H1 (cell line): Measurements from ENCODE around the gene RPP14. TPM values are rescaled to one million over a fixed set of nuclear protein-coding genes. Genes with fewer than 3 reads are reported as not detected.

Experiments used
- CTCF ChIA-PET: fragments of 300-600 bp; sonication (Branson Sonifier 250); formaldehyde crosslinking; loops from one replicate; lab custom pipeline; 2021; ENCODE audit not compliant: partially characterized antibody; lab: Charles Lee
- POLR2A ChIA-PET: fragments of 300-600 bp; sonication (Branson Sonifier 250); formaldehyde crosslinking; loops from one replicate; lab custom pipeline; 2021; ENCODE audit warnings: inconsistent platforms; ENCODE audit not compliant: partially characterized antibody; lab: Charles Lee
- DNase-seq, 2 experiments: peaks; one replicate each; pipeline versions ENCODE4 v3.0.0 to v3.0.0-alpha.2; 2010 to 2022; ENCODE audit warnings: low spot score in 2 of 2, low read depth in 1 of 2, mixed read lengths in 1 of 2
- FAIRE-seq: peaks from 2 replicates; lab custom pipeline; 2011; peaks lifted over from hg19 to GRCh38; lab: Jason Lieb, UNC
- H2AFZ ChIP-seq: 2 replicates; pipeline ENCODE4 v1.8.1; 2012; ENCODE audit warnings: low read length, inconsistent platforms
- H2AK5ac ChIP-seq: 2 replicates; pipeline ENCODE4 v1.6.1; 2013; ENCODE audit warnings: low read depth, low read length
- H2BK120ac ChIP-seq: replicated peaks from 2 replicates; pipeline ENCODE3; 2013; ENCODE audit warnings: low read depth, low read length, inconsistent platforms
- H2BK12ac ChIP-seq: 2 replicates; pipeline ENCODE4 v1.6.1; 2013; ENCODE audit warnings: low read depth, low read length
- H2BK15ac ChIP-seq: 2 replicates; pipeline ENCODE4 v1.6.1; 2013; ENCODE audit warnings: low read length
- H2BK20ac ChIP-seq: 2 replicates; pipeline ENCODE4 v1.6.1; 2013; ENCODE audit warnings: low read length
- H2BK5ac ChIP-seq: 2 replicates; pipeline ENCODE4 v1.6.1; 2013; ENCODE audit warnings: low read depth, low read length
- H3K14ac ChIP-seq: 2 replicates; pipeline ENCODE4 v1.6.1; 2013; ENCODE audit warnings: inconsistent platforms; ENCODE audit not compliant: insufficient read length
- H3K18ac ChIP-seq: 2 replicates; pipeline ENCODE4 v1.6.1; 2013; ENCODE audit warnings: low read length; ENCODE audit errors: extremely low read depth
- H3K23ac ChIP-seq: 2 replicates; pipeline ENCODE4 v1.6.1; 2013; ENCODE audit warnings: inconsistent platforms; ENCODE audit not compliant: insufficient read length
- H3K23me2 ChIP-seq: 2 replicates; pipeline ENCODE4 v1.6.1; 2013; ENCODE audit warnings: low read depth, low read length
- H3K27ac ChIP-seq: 2 replicates; pipeline ENCODE4 v1.6.1; 2011; ENCODE audit warnings: low read depth, low read length, inconsistent platforms
- H3K27me3 ChIP-seq, 4 experiments: replicated peaks in 1 of 4; 1 replicate in 1 of 4; 2 replicates in 3 of 4; pipeline versions ENCODE4 v1.6.1 to v1.8.1; 2011 to 2013; ENCODE audit warnings: low read length in 3 of 4, mild to moderate bottlenecking in 3 of 4, inconsistent platforms in 2 of 4, mixed read lengths in 2 of 4, moderate library complexity in 1 of 4; ENCODE audit not compliant: control insufficient read depth in 3 of 4, insufficient read depth in 3 of 4; ENCODE audit errors: extremely low read depth in 1 of 4
- H3K36me3 ChIP-seq, 4 experiments: 2 replicates each; pipeline versions ENCODE4 v1.6.1 to v1.8.1; 2011 to 2013; ENCODE audit warnings: mild to moderate bottlenecking in 4 of 4, low read length in 3 of 4, moderate library complexity in 2 of 4, control low read depth in 1 of 4, inconsistent platforms in 1 of 4; ENCODE audit not compliant: insufficient read depth in 4 of 4, control insufficient read depth in 2 of 4
- H3K4ac ChIP-seq: replicated peaks from 2 replicates; pipeline ENCODE3; 2013; ENCODE audit warnings: low read length, low read depth, mixed read lengths, inconsistent platforms; ENCODE audit not compliant: insufficient read length
- H3K4me1 ChIP-seq, 4 experiments: replicated peaks in 1 of 4; 1 replicate in 1 of 4; 2 replicates in 3 of 4; pipeline versions ENCODE4 v1.6.1 to v1.8.1; 2011 to 2013; ENCODE audit warnings: low read length in 3 of 4, inconsistent platforms in 2 of 4, mixed read lengths in 1 of 4; ENCODE audit not compliant: insufficient read depth in 4 of 4, control insufficient read depth in 3 of 4
- H3K4me2 ChIP-seq, 2 experiments: 2 replicates each; pipeline versions ENCODE4 v1.6.1 to v1.8.1; 2011 to 2013; ENCODE audit warnings: low read depth in 2 of 2, low read length in 2 of 2, control low read depth in 1 of 2, inconsistent platforms in 1 of 2, mild to moderate bottlenecking in 1 of 2; ENCODE audit not compliant: insufficient read depth in 1 of 2
- H3K4me3 ChIP-seq, 4 experiments: fragments of 200-600, 300-600 bp in 1 of 4; sonication (generic), shearing (Covaris generic), sonication (Bioruptor Twin) in 1 of 4; 2 replicates each; pipeline versions ENCODE4 v1.5.1 to v1.8.1; 2011 to 2016; ENCODE audit warnings: low read length in 4 of 4, low read depth in 3 of 4, control low read depth in 2 of 4, inconsistent platforms in 2 of 4, mild to moderate bottlenecking in 2 of 4, mixed read lengths in 1 of 4, moderate library complexity in 1 of 4; ENCODE audit not compliant: insufficient read depth in 2 of 4; ENCODE audit errors: extremely low read depth in 1 of 4
- H3K56ac ChIP-seq: replicated peaks from 2 replicates; pipeline ENCODE3; 2013; ENCODE audit warnings: low read depth, mild to moderate bottlenecking, mixed read lengths, low read length, inconsistent platforms; ENCODE audit not compliant: insufficient read length
- H3K79me1 ChIP-seq: 2 replicates; pipeline ENCODE4 v1.6.1; 2013; ENCODE audit warnings: low read depth, low read length, control low read depth
- H3K79me2 ChIP-seq, 2 experiments: 2 replicates each; pipeline versions ENCODE4 v1.6.1 to v1.8.1; 2012 to 2013; ENCODE audit warnings: low read length in 2 of 2, mild to moderate bottlenecking in 2 of 2, inconsistent platforms in 1 of 2; ENCODE audit not compliant: insufficient read depth in 2 of 2, control insufficient read depth in 1 of 2
- H3K9ac ChIP-seq, 4 experiments: replicated peaks in 1 of 4; 1 replicate in 1 of 4; 2 replicates in 3 of 4; pipeline versions ENCODE4 v1.6.1 to v1.8.1; 2011 to 2013; ENCODE audit warnings: low read depth in 3 of 4, low read length in 3 of 4, control low read depth in 2 of 4, mild to moderate bottlenecking in 2 of 4, moderate library complexity in 2 of 4, inconsistent platforms in 1 of 4; ENCODE audit errors: extremely low read depth in 1 of 4
- H3K9me3 ChIP-seq, 2 experiments: 2 replicates each; pipeline versions ENCODE4 v1.6.1 to v1.8.1; 2012 to 2013; ENCODE audit warnings: mild to moderate bottlenecking in 2 of 2, moderate library complexity in 2 of 2, control low read depth in 1 of 2, inconsistent platforms in 1 of 2, low read depth in 1 of 2, low read length in 1 of 2, mixed read lengths in 1 of 2; ENCODE audit not compliant: insufficient read depth in 2 of 2
- H4K20me1 ChIP-seq, 2 experiments: replicated peaks in 1 of 2; 2 replicates each; pipeline versions ENCODE3 to v1.8.1; 2011 to 2013; ENCODE audit warnings: inconsistent platforms in 2 of 2, low read length in 2 of 2, mild to moderate bottlenecking in 1 of 2; ENCODE audit not compliant: insufficient read depth in 2 of 2, control insufficient read depth in 1 of 2
- H4K5ac ChIP-seq: 2 replicates; pipeline ENCODE4 v1.6.1; 2013; ENCODE audit warnings: low read length, low read depth, mixed read lengths, inconsistent platforms; ENCODE audit not compliant: insufficient read length
- H4K8ac ChIP-seq: 2 replicates; pipeline ENCODE4 v1.8.0; 2013; ENCODE audit warnings: mild to moderate bottlenecking, moderate library complexity, low read length, inconsistent platforms; ENCODE audit not compliant: insufficient read depth; ENCODE audit errors: extremely low read depth
- H4K91ac ChIP-seq: replicated peaks from 2 replicates; pipeline ENCODE3; 2013; ENCODE audit warnings: low read length, mixed read lengths, inconsistent platforms; ENCODE audit not compliant: insufficient read length
- ATF2 ChIP-seq: IDR thresholded peaks from 2 replicates; pipeline ENCODE4 v1.6.1; 2012; ENCODE audit warnings: low read length, inconsistent platforms
- BACH1 ChIP-seq: IDR thresholded peaks from 2 replicates; pipeline ENCODE4 v1.6.1; 2012; ENCODE audit warnings: low read length, improper control_type of control experiment
- CHD2 ChIP-seq: IDR thresholded peaks from 2 replicates; pipeline ENCODE4 v1.6.1; 2012; ENCODE audit warnings: low read length, improper control_type of control experiment
- HDAC6 ChIP-seq: IDR thresholded peaks from one replicate; pipeline ENCODE4 v1.7.1; 2012; ENCODE audit warnings: low read depth, mild to moderate bottlenecking, inconsistent platforms, low read length, moderate library complexity
- SIRT6 ChIP-seq: IDR thresholded peaks from one replicate; pipeline ENCODE4 v1.7.1; 2012; ENCODE audit warnings: low read length, inconsistent platforms
- YY1 ChIP-seq: IDR thresholded peaks from 2 replicates; pipeline ENCODE4 v1.6.1; 2011; ENCODE audit warnings: low read depth, mild to moderate bottlenecking, low read length
- WGBS, 2 experiments: shearing (Covaris generic) in 1 of 2; methylation state at CpG; one replicate each; pipeline versions ENCODE4 v1.1.6 to v1.1.7; 2013 to 2015; ENCODE audit warnings: low lambda C conversion rate in 2 of 2, mixed read lengths in 2 of 2, inconsistent platforms in 1 of 2, low coverage in 1 of 2, missing lambda C conversion rate in 1 of 2; ENCODE audit not compliant: insufficient replicate concordance in 2 of 2, insufficient coverage in 1 of 2, insufficient read length in 1 of 2; ENCODE audit errors: extremely low coverage in 1 of 2, missing lambda C conversion rate in 1 of 2; 5-methylcytosine and 5-hydroxymethylcytosine counted together
- polyA plus RNA-seq, 7 experiments: library from polyadenylated mRNA; depleted of rRNA in 3 of 7; stranded (reverse) in 5 of 7; unstranded in 2 of 7; fragments of >200 nt in 5 of 7; fragments of 200-250 nt in 2 of 7; gene quantifications; 1 replicate in 5 of 7; 2 replicates in 1 of 7; 4 replicates in 1 of 7; pipeline versions ENCODE4 v1.2.1 to v1.2.3, GENCODE V29; 2011 to 2013; ENCODE audit warnings: missing spikeins in 2 of 7, mixed read lengths in 2 of 7
- total RNA-seq: library from RNA; stranded (reverse); fragmentation: NEBNext Ultra II Directional; extraction: Animal tissue kit (Norgen Biotek cat#: 25700); gene quantifications from 2 replicates; pipeline ENCODE4 v1.2.1, GENCODE V29; 2021
- TF ChIP-seq, protein P1 (sequence below): IDR thresholded peaks from 2 replicates; pipeline ENCODE4 v1.6.1; 2011; ENCODE audit warnings: low read length, improper control_type of control experiment

RPP14 gene
- total and polyA plus RNA-seq, 2 of the 8 experiments (the other 6 are each of a cell fraction or from before 2014, with no cell fraction given), result 11.7 to 23.4 TPM

DNA sequence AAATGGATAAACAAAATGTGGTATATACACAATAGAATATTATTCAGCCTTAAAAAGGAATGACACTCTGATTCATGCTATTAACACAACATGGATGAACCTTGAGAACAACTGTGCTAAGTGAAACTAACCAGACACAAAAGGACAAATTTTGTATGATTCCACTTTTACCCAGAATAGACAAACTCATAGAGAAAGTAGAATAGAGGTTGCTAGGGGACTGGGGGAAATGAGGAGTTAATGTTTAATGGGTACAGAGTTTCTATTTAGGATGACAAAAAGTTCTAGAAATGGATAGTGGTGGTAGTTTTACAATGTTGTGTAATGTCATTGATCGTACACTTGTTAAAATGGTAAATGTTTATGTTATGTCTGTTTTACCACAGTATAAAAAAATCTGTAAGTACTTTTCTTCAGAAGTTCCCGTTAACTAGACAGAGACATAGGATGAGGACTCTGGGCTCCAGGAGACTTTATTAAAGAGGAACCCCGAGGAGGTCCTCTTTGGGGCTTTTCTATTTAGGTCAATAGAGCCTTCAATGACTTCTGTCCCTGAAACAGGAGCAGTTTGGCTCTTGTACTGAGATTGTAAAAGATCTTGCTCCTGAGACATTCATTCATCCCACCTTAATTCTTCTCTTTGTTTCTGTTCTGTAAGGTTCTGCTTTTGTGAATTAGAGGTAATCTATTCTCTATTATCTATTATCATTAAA lies 43.9 kb upstream of the RPP14 start:
- POLR2A ChIA-PET, result no interaction called here
- Histone ChIP-seq H4K91ac (no peak overlapping the region), H3K23me2 (no peaks in the 10 kb centered on the region), H3K79me1 (no peaks in the 10 kb centered on the region; the same call in 1 of the 2 replicates), H3K27ac (no peak overlapping the region), H2BK15ac (no peak overlapping the region), H3K27me3 (no peaks in the 10 kb centered on the region), H3K14ac (no peak overlapping the region), H4K5ac (no peak overlapping the region), H2AFZ (no peak overlapping the region), H3K4me2 (no peak overlapping the region), H4K20me1 (no peaks in the 10 kb centered on the region), H3K36me3 (no peaks in the 10 kb centered on the region), H2BK5ac (no peak overlapping the region), H2BK12ac (no peak overlapping the region), H3K18ac (no peak overlapping the region), H3K79me2 (no peaks in the 10 kb centered on the region), H3K4me1 (no peaks in the 10 kb centered on the region), H3K56ac (no peak overlapping the region), H3K4me3 (no peak overlapping the region), H2BK120ac (no peak overlapping the region), H2AK5ac (no peak overlapping the region), H3K9ac (no peak overlapping the region), H4K8ac (no peak overlapping the region), H2BK20ac (no peak overlapping the region), H3K23ac (no peak overlapping the region), H3K4ac (no peak overlapping the region), H3K9me3 (no peaks in the 10 kb centered on the region)
- DNase-seq (no peak), FAIRE-seq (no peak)
- CTCF ChIA-PET, result no interaction called here
- whole genome bisulfite sequencing, 2 experiments, result 87% methylated on average over 3 of the region's 3 CpGs; no CpG with 5 or more reads in 1 of the 2 experiments
- TF ChIP-seq, protein P1, sequence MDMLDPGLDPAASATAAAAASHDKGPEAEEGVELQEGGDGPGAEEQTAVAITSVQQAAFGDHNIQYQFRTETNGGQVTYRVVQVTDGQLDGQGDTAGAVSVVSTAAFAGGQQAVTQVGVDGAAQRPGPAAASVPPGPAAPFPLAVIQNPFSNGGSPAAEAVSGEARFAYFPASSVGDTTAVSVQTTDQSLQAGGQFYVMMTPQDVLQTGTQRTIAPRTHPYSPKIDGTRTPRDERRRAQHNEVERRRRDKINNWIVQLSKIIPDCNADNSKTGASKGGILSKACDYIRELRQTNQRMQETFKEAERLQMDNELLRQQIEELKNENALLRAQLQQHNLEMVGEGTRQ, result no peak
- TF ChIP-seq BACH1, result no peak
- TF ChIP-seq SIRT6, result no peak
- no peak for TF ChIP-seq ATF2
- no peak for TF ChIP-seq CHD2
- TF ChIP-seq YY1, result no peak
- no peak for TF ChIP-seq HDAC6
